Measurements from ENCODE around the gene CA10.

The CA10 gene

DNA sequence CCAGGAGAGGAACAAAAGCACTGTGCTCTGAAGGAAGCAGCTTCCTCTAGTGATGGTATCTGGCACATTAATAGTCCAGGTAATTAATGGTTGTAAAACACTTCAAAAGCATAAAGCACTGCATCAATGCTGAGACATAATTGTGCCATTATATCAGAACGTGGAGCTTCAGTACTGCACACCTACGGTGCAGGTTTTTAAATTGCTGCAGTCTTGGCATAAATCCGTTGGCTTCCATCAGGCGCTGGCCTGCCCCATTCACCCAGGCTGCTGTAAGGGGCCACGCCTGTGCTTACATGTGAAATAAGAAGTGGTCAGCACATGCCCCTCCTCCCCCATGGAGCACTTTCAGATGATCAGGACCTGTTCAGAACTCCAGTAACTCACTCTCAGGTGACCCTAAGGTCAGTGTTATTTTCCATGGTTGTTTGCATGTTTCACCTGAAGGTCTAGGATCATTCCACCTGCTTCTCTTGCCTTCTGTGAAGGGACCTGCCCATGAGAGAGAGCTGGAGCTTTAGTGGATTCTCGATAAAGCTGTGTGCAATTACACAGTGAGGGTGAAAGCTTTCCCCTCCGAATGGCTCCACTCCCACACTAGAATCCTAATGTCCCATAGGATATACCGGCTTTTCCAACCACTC lies 345.3 kb downstream of the CA10 start:
- no peak for DNase-seq

DNA sequence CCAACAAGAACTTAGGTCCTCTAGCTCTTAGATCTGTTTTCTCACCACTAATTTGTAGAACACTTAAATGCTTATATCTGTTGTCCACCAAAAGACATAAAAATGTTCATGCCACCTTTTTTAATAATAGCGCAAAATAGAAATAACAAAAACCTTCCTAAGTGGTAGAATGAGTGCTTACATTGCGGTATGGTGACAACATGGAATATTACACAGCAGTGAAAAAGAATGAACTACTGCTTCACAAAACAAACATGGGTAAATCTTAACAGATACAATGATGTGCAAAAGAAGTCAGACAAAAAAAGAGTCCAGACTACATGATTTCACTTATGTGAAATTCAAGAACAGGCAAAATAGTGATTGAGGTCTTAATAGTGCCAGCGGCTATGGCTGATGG lies 351.1 kb downstream of the CA10 start:
- DNase-seq, result no peak

DNA sequence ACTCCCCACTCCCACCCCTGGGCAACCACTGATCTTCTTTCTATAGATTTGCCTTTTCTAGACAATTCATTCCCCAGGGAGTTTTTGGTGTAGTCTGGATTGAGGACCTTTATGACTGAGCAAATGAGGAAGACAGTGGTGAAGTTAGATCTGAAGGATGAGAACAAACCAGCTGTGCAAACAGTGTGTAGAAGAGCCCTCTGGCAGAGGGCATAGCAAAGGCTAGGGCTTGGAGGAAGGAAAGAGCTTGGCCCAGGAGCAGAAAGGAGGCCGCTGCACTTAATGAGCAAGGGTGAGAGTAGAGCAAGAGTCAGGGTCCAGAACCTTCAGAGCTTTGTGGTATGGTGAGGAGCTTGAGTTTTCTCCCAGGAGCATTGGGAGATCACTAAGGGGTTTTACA lies 352.7 kb downstream of the CA10 start:
- no peak for DNase-seq

DNA sequence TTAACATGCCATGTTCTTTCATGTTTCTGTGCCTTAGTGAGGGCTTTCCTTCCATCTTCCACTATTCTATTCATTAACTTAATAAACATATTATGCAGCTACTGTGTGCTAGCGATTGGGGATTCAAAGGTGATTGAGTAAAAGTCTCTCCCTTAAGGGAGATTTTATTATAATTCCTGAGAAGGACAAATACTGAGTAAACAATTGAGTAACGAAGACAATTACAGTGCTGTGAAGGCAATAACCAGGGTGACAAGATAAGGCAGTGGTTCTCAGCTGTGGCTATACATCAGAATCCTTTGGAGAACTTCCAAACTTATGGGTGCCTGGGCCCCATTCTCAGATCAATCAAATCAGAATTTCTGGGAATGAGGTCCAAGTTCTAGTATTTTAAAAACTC lies 353.3 kb downstream of the CA10 start:
- no peak for DNase-seq

DNA sequence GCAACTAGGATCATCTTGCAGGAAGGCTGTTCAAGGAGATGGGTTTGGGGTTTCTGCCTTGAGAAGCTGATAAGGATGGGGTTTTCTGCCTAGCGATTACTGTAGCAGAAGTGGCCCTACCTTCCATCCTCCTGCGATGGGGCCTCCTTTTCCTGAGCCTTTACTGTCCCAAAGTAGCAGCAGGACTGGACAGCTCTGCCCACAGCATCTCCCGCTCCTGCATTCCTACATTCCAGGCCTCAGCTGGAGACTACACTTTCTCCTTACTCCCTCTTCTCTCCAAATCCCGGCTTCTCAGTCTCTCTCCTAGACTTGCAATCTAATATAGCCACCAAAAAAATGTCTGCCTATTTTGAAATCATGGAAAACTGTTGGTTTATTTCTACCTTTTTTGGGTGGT lies 355.4 kb downstream of the CA10 start:
- no peak for DNase-seq

DNA sequence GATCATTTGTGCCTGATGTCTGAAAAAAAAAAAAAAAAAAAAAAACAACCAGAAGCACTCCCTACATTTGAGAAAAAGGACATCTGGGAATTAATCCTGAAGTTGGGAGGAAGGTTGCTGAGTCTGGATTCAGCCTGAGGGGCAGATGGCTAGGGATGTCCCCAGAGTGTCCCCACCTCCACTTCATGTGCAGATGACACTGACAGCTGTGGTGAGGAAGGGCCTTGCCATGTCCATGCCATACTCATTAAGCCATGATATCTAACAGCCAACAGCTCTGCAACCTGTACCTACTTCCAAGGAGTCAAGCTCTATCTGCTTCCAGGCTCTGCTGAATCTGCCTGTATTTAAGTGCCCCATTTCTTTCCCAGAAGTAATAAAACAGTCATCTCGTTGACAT lies 356.0 kb downstream of the CA10 start:
- DNase-seq, result no peak

DNA sequence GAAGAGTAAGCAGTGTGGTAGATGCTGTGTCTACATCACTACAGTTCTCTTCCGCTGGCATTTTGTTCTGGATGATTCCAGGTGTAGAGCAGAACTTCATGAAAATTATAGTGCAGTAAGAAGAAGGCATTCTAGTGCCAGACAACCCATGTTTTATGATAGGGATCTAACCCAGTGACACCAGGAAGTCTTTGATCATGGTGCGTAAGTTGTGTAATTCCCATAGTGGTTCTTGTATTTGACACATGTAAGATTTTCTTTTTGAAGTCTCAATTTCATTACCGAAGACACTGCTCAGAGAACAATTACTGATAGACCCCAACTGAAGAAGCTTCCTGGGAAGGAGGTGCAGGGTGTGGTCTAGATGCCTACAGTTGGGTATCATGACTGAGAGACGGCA lies 356.9 kb downstream of the CA10 start:
- no peak for DNase-seq

DNA sequence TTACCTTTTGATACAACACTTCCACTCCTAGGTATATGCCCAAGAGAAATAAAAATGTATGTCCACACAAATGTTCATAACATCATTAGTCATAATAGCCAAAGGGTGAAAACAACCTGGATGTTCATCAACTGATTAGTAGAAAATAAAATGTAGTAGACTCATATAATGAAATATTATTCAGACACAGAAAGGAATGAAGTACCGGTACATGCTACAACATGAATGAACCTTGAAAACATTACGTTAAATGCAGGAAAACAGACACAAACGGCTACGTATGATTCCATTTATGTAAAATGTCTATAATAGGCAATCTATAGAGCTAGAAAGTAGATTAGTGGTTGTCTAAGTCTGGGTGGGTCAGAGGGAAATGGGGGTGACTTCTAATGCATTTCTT lies 358.5 kb downstream of the CA10 start:
- DNase-seq, result no peak

DNA sequence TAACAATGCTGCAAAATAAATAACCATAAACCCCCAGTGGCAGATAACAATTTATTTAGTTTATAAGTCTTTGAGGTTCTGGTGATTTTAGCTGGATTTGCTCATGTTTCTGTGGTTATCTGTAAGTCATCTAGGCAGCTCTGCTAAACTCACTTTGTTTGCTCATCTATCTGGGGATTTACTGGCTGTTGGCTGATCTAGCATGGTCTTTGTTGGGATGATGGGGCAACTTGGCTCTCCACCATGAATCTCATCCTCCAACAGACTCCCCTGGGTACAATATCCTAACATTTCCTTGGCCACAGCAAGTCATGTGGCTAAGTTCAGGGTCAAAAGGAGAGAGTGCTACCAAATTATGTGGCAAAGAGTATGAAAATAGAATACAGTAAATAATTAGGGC lies 359.3 kb downstream of the CA10 start:
- DNase-seq, result no peak

DNA sequence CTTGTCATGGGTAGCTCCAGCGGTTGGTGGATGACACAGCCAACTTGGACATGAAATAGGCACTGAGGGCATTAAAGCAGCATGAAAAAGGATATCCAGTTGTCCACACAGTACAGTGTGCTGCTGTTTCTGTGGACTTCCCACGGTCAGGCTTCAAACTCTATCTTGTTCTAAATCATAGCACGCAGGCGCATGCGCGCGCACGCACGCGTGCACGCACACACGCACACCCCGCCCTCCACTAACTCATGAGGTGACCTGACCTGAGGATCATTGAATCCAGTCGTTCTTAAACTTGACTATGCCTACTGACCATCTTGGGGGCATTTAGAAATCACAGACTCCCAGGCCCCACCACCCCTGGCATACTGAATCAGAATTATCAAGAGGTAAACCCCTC lies 361.4 kb downstream of the CA10 start:
- DNase-seq, result no peak

DNA sequence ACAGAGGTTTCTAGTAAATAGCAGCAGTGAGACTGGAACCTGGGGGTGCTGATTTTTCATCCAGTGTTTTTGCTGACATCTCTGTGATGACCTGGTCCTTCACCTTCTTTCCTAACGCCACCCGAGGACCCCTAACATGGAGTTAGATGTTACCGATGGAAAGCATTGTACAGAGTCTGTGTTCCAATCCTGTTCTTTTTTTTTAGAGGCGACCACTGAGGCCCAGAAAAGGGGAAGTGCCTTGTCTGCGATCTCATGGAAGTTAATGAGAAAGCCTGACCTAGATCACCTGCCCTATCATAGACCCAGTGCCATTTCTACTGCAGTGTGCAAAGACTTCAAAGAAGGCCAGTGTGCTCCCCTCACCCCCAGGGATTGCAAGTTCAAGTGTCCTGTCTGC lies 362.5 kb downstream of the CA10 start:
- DNase-seq, result no peak

DNA sequence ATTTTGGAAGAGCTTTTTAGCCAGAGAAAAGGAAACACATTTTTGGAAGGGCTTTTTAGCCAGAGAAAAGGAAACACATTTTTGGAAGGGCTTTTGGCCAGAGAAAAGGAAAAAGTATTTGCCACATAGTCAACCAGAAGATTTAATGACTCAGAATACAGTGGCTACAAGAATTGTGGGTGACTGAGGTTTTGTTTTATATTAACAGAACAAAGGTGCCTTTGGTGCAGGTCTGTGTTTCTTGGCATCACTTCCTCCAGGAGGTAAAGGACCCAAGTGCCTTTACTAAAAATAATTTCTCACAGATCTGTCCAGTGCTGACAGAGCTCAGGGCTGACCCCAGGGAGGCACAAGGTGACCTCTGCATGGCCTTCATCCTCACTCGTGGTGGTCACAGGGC lies 363.1 kb downstream of the CA10 start:
- no peak for DNase-seq

DNA sequence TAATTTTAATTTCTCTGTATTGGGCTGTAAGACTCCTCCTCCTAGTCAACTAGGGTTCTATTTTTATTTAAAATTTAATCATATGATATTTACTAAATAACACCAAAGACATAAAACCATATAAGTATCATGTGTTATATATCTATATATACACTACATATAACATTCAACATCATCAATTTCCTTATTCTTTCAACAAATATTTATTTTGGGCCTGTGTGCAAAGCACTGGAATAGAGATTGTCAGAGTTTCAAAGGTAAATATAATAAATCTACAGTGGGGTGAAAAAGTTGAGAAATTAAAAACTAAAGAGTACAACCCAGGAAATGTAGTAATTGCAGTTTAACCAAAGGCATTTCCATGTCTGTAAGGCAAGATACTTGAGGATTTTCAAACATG lies 364.0 kb downstream of the CA10 start:
- DNase-seq, result no peak

DNA sequence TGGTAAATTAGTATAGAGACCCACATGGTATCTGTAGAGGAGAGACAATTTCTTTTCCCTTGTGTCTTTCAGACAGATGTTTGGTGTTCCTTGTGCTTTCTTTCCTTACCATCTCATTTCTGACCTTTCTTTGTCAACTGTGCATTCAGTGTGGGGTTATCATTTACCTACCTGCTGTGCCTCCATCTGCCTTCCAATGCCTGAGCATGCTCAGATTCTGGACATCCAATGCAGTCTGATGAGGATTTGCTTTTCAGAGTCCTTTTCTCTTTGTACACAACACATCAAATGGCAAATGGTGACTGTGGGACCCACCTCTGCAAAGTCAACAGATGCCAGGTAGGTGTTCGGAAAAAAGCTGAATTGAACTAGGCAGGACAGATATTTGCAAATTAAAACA lies 364.8 kb downstream of the CA10 start:
- DNase-seq, result no peak

DNA sequence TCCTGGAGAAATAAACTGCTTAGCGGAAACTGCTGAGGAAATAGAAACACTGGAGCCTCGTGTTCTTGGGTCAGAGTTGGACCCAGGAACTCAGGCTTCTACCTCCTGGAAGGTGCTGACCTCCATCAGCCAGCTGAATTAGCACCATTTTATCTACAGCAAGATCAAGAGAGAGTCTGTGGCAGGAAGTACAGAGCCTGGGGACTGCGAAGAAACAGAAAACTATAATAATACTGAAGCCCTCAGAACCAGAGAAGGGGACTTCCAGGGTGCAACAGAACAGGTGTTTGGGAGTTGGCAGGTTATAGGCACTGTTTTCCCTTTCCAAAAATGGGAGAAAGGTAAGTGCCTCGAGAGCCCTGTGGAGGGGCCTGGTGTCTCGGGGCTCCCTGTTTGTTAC lies 379.7 kb downstream of the CA10 start:
- peak; percentile 7 for DNase-seq

DNA sequence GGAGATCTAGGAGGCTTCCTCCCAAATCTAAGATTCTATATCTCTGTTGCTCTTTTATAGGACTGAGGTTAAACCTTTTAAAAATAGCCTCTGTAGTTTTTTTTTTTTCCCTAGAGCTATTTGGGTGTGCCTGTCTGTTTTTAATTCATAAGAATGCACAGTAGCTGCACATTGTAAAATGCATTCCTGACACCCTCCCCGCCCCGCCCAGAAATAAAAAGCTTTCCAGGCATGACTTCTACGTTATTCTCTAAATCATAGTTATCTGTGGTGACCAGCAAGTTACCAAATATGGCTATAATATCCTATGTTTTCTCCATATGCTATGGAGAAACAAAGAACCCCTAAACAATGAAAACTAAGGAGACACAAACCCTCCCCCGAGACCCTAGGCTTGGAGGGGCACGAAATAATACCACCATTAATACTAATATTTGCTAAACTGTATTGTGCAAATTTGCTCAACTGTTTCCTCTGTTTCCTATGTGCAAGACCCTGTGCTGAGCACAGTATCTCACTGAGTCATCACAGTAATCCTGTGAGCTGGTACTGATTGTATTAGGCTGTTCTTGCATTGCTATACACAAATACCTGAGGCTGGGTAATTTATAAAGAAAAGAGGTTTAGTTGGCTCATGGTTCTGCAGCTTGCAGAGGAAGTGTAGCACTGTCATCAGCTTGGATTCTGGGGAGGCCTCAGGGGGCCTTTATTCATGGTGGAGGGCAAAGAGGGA lies 388.3 kb downstream of the CA10 start:
- DNase-seq, result peak; percentile 5

DNA sequence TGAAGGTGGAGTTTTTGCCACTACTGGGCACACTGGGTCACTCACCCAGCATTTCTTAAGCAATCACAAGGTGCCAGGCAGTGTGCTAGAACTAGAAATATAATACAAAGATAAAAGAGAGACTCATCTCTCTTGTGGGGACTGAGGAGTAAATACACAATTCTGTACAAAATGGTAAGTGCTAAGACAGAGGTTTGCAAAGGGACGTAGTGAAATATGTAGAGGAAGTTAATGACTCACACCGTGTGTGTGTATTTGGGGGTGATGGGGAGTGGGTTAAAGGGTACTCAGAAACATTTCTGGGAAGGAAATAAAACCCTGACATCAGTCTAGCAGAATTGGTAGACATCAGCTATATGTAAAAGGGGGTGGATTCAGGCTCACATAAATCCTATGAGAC lies 389.3 kb downstream of the CA10 start:
- DNase-seq, result peak; percentile 5

DNA sequence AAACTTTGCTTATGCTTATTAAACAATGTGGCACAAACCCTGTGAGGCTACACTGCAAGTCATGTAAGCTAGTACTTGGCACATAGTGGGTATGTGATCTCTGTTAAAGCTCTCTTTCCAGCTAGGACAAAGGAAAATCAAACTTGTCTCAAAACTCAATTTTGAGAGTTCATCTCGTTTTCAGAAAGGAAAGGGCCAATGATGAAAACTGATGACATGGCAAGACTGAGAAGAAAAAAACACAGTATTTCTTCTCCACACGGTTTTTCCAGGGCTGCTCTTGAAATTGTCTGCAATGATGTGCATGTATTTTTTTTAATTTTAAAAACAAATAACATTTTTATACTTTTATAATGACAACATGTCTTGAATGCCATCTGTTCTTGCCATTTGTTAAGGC lies 389.8 kb downstream of the CA10 start:
- DNase-seq, result no peak

DNA sequence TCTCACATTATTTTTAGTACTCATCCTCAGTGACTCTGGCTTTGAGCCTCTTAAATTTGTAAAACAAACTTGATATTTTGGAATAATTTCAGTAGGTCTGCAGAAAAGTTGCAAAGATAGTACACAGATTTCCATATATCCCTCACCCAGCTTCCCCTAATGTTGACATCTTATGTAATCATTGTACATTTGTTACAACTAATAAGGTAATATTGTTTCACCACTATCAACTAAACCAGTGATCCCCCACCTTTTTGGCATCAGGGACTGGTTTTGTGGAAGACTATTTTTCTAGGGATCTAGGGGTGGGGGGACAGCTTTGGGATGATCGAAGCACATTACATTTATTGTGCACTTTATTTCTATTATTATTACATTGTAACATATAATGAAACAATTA lies 391.2 kb downstream of the CA10 start:
- DNase-seq, result no peak

DNA sequence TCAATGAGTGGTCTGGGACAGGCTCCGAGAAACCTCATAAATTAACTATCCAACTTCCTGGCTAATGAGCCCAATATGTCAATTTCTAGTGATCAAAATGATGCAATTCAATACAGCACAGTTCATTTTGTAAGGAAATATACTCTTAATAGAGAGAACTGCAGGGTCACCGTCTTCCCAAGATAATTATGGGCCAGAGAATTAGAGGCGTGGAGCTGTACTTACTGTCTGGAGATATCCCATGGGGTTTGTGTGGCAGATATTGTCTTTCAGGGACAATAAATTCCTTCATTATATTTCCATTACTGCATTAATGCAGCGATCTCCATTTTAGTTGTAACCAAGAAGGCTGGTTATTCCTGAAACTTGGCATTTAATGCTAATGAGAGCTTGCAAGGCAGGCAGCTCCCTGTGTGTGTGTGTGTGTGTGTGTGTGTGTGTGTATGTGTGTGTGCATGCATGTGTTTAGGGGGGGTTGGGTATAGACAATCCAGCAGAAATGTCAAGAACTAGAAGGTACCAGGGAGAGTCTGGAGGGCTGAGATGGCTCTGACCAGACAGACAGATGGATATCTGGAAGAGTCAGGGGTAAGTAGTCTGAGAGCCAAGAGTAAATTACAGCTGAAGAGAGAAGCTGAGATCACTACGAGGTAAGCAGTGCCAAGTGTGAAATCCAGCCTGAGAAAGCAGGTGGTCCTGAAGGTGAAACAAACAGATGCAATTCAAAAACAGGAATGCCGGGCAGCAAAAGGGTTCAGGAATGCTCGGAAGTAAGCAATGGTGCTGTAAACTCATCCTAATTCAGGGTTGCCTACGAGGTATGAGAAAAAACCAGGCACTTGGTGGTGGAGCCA lies 393.0 kb downstream of the CA10 start:
- no peak for DNase-seq

DNA sequence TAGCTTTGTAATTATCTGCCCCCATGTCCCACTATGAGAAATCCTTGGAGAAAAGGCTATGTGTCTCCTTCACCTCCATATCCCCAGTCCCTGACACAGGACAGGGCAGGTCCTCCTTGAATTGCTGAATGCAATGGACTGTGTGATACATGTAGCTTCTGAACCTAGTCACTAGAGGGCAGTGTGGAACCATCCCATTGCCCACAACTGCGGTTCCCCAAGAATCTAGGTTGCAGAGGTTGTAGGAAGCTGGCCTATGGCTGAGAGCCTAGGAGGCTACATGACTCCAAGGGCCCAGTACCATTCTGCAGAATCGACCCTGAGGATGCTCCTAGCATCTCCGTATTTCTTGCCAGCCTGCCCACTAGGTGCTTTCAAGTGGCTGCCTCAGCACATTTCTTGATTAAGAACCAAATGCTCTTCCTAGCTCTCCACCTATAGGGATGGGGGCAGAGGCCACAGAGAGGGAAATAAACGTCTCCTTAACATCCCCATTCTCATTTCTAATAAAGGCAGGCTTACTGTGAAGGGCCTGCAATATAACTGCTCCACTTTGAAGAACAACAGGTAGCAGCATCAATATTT lies 394.0 kb downstream of the CA10 start:
- peak; percentile 76 for DNase-seq

DNA sequence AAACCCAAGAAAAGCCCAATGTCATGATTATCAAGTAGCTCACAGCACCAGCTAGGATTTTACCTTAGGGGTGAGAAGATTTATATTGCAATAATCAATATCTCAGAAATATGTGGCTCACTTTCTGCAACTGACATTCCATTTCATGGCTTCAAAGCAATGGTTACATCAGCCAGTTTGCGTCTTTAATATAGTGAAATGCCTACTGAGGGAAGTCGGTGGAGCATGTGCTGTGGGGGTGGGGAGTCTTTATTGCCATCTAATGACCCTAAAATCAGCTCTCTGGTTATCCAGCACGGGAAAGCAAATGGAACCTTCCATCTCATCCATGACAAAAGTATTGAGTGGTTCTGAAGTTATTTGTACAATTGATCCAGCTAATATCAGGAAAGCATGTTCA lies 395.5 kb downstream of the CA10 start:
- DNase-seq, result no peak

DNA sequence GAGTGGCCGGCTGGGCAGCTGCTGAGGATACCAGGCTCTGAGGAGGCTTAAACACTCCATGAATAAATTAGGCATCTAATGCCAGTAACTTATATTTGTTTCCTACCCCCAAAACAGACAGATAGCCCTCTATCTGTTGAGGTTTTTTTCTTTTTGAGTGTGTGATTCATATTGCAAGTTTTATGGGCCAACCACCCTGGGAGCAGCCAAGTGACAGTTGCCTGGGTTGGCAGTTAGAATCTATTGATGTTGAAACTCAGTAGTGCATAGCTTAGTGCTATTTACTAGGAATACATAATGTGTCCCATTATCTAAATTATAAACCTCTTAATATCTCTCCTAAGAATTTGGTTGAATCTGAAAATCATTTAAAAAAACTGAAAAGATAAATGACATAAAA lies 397.4 kb downstream of the CA10 start:
- no peak for DNase-seq

DNA sequence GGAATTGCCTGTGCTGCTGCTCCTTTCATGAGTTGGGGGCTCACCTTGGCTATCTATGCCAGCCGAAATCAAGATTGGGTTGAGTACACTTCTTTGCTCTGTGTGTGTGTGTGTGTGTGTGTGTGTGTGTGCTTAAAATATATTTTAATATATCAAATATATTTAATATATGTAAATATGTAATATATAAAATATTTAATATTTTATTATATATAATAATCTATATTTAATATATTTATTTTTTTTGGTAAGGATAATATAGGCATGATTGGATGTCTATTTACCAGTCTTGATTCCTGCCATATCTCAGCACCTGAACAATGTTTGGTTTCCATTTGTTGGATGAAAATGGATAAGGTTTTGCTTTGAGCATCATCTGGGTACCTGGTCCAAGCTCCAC lies 399.3 kb downstream of the CA10 start:
- no peak for DNase-seq
